Mesothelial cell of epicardium (in vitro differentiated cells): ENCODE results near the gene NPDC1. TPM values are rescaled to one million over a fixed set of nuclear protein-coding genes. Genes with fewer than 3 reads are reported as not detected.

Source experiments
- DNase-seq, 2 experiments: peaks; one replicate each; pipeline ENCODE4 v3.0.0; 2021; ENCODE audit warnings: low spot score in 2 of 2; ENCODE audit not compliant: unreplicated experiment in 2 of 2
- H3K27ac Mint-ChIP-seq: 2 replicates; pipeline ENCODE4 v1.8.0; 2021; ENCODE audit warnings: mixed read lengths
- H3K27me3 Mint-ChIP-seq: 2 replicates; pipeline ENCODE4 v1.8.0; 2021; ENCODE audit warnings: low read depth, mixed read lengths
- H3K36me3 Mint-ChIP-seq: 2 replicates; pipeline ENCODE4 v1.8.0; 2021; ENCODE audit warnings: mixed read lengths
- H3K4me1 Mint-ChIP-seq: 2 replicates; pipeline ENCODE4 v1.8.0; 2021; ENCODE audit warnings: mixed read lengths
- H3K4me3 Mint-ChIP-seq: 2 replicates; pipeline ENCODE4 v1.8.0; 2021; ENCODE audit warnings: mild to moderate bottlenecking, moderate library complexity, mixed read lengths
- H3K9me3 Mint-ChIP-seq: 2 replicates; pipeline ENCODE4 v1.8.0; 2021; ENCODE audit warnings: mixed read lengths
- CTCF ChIP-seq: fragments of 200-600 bp; sonication (generic); IDR thresholded peaks from one replicate; pipeline ENCODE4 v1.5.0; 2021; ENCODE audit warnings: antibody characterized with exemption; ENCODE audit not compliant: unreplicated experiment
- total RNA-seq: library from RNA; stranded (reverse); gene quantifications from 3 replicates; pipeline ENCODE4 v1.2.1, GENCODE V29; 2021

Gene NPDC1
- total RNA-seq, 1 donor from 2014 or later = 75.8 TPM

- H3K27me3 Mint-ChIP-seq = peaks cover 32% of the 10 kb centered on the region
- H3K36me3 Mint-ChIP-seq = no peaks in the 10 kb centered on the region
- peaks cover 1% of the 10 kb centered on the region for H3K4me1 Mint-ChIP-seq
- TF ChIP-seq CTCF = no peak
- H3K4me3 Mint-ChIP-seq = no peak overlapping the region
- DNase-seq = no peak
- H3K27ac Mint-ChIP-seq = no peak overlapping the region
- no peaks in the 10 kb centered on the region for H3K9me3 Mint-ChIP-seq
Measured at GRCh38 chr9:137062384-137062783, 16.4 kb upstream of the NPDC1 start.

- Mint-ChIP-seq H3K27me3 (peaks cover 59% of the 10 kb centered on the region), H3K9me3 (no peaks in the 10 kb centered on the region), H3K27ac (no peak overlapping the region), H3K4me3 (no peak overlapping the region), H3K36me3 (no peaks in the 10 kb centered on the region), H3K4me1 (peaks cover 8% of the 10 kb centered on the region)
- DNase-seq = no peak
- TF ChIP-seq CTCF = no peak
Measured at GRCh38 chr9:137058521-137059234, 12.7 kb upstream of the NPDC1 start.

- Mint-ChIP-seq H3K9me3 (no peaks in the 10 kb centered on the region), H3K4me3 (no peak overlapping the region), H3K36me3 (no peaks in the 10 kb centered on the region), H3K27me3 (peaks cover 67% of the 10 kb centered on the region), H3K4me1 (peaks cover 8% of the 10 kb centered on the region), H3K27ac (no peak overlapping the region)
- no peak for DNase-seq
- TF ChIP-seq CTCF = no peak
Measured at GRCh38 chr9:137057545-137057944, 11.6 kb upstream of the NPDC1 start.

GRCh38 chr9:137056739-137057415 is 10.9 kb upstream of the NPDC1 start:
- Mint-ChIP-seq H3K27me3 (peaks cover 69% of the 10 kb centered on the region), H3K4me3 (no peak overlapping the region), H3K9me3 (no peaks in the 10 kb centered on the region), H3K27ac (no peak overlapping the region), H3K36me3 (no peaks in the 10 kb centered on the region), H3K4me1 (peaks cover 8% of the 10 kb centered on the region)
- TF ChIP-seq CTCF = no peak
- DNase-seq = no peak

- peak in 1 of 2 experiments; percentile 64 for DNase-seq
- H3K27ac Mint-ChIP-seq = no peak overlapping the region
- H3K4me1 Mint-ChIP-seq = peaks cover 8% of the 10 kb centered on the region
Measured at GRCh38 chr9:137055385-137056364, 9.7 kb upstream of the NPDC1 start.

More at GRCh38 chr9:137055385-137056364, 9.7 kb upstream of the NPDC1 start:
- Mint-ChIP-seq H3K27me3 (peaks cover 79% of the 10 kb centered on the region), H3K9me3 (no peaks in the 10 kb centered on the region), H3K4me3 (peak overlapping the region; percentile 22), H3K36me3 (no peaks in the 10 kb centered on the region)
- no peak for TF ChIP-seq CTCF
